BE2C (cell line): ENCODE data around the gene HCAR1. TPM values are rescaled to one million over a fixed set of nuclear protein-coding genes. Genes with fewer than 3 reads are reported as not detected.
"Not testable (repeated sequence)": the region's sequence is repeated elsewhere in the genome, so short reads cannot be mapped to it uniquely, and the experiment has no call there.

Source experiments
- DNase-seq: peaks from one replicate; pipeline ENCODE4 v3.0.0-alpha.2; 2020
- H3K27me3 ChIP-seq: fragments of 250-450 bp; sonication (Bioruptor Pico); 2 replicates; pipeline ENCODE4 v1.5.1; 2020; ENCODE audit warnings: mild to moderate bottlenecking
- H3K36me3 ChIP-seq: fragments of 250-450 bp; sonication (Bioruptor Pico); 2 replicates; pipeline ENCODE4 v1.5.1; 2020; ENCODE audit warnings: mild to moderate bottlenecking
- H3K4me1 ChIP-seq: fragments of 250-450 bp; sonication (Bioruptor Pico); 2 replicates; pipeline ENCODE4 v1.5.1; 2020
- H3K4me3 ChIP-seq: 2 replicates; pipeline ENCODE4 v1.5.1; 2011; ENCODE audit warnings: low read depth, low read length
- H3K9me3 ChIP-seq: fragments of 250-450 bp; sonication (Bioruptor Pico); 2 replicates; pipeline ENCODE4 v1.5.1; 2020
- polyA plus RNA-seq: library from polyadenylated mRNA; unstranded; fragments of >200 nt; gene quantifications from one replicate; pipeline ENCODE4 v1.2.1, GENCODE V29; 2012; ENCODE audit warnings: low read depth, missing spikeins; ENCODE audit not compliant: insufficient read length, insufficient read depth
- TF ChIP-seq, protein P1 (sequence below): IDR thresholded peaks from 2 replicates; pipeline ENCODE4 v1.5.1; 2012; ENCODE audit warnings: mild to moderate bottlenecking, low read depth, low read length

The HCAR1 gene, protein sequence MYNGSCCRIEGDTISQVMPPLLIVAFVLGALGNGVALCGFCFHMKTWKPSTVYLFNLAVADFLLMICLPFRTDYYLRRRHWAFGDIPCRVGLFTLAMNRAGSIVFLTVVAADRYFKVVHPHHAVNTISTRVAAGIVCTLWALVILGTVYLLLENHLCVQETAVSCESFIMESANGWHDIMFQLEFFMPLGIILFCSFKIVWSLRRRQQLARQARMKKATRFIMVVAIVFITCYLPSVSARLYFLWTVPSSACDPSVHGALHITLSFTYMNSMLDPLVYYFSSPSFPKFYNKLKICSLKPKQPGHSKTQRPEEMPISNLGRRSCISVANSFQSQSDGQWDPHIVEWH
- not detected for polyA plus RNA-seq

DNA sequence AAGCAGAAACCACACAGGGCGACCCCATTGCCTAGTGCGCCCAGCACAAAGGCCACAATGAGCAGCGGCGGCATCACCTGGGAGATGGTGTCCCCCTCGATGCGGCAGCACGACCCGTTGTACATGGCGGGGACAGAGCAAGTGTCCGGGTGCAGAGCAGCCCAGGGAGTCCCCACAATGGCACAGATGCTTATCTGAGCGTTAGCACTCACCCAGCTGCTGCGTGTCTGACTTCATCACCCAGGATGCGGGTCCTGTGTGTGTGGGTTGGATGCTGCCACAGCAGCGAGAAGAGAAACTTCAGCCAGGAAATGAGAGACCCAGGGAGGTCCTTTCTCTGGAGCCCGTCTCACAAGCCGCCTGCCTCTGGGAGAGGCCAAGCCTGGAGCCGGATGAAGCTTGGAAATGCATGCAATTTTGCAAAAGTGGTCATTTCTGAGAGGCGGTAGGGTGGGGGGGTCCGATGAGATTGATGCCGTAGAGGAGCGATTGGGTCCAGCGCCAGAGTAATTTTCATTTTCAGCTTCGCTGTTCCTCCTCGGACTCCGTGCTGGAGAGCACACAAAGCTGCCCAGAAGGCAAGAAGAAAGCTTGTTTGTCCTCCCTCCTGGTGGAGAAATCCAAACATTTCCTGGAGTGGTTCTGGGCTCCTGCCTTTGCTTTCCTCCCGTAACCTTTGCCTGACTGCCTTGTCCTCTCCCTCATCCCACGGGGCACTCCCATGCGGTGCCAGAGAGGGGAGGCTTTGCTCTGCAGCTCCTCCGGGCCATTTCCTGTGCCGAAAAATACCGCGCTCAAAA lies at the start of gene HCAR1:
HCAR1 (minus strand) TSS at position 630 of the 800 bp plus-strand sequence; CDS start at position 125, 505 bp downstream.
- TF ChIP-seq, protein P1, sequence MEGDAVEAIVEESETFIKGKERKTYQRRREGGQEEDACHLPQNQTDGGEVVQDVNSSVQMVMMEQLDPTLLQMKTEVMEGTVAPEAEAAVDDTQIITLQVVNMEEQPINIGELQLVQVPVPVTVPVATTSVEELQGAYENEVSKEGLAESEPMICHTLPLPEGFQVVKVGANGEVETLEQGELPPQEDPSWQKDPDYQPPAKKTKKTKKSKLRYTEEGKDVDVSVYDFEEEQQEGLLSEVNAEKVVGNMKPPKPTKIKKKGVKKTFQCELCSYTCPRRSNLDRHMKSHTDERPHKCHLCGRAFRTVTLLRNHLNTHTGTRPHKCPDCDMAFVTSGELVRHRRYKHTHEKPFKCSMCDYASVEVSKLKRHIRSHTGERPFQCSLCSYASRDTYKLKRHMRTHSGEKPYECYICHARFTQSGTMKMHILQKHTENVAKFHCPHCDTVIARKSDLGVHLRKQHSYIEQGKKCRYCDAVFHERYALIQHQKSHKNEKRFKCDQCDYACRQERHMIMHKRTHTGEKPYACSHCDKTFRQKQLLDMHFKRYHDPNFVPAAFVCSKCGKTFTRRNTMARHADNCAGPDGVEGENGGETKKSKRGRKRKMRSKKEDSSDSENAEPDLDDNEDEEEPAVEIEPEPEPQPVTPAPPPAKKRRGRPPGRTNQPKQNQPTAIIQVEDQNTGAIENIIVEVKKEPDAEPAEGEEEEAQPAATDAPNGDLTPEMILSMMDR = no peak
- no peaks in the 10 kb centered on the region for H3K9me3 ChIP-seq
- peaks cover 2% of the 10 kb centered on the region; the same call in 1 of the 2 replicates for H3K4me1 ChIP-seq
- no peak for DNase-seq
- H3K4me3 ChIP-seq = no peak within 1 kb of the TSS
- H3K27me3 ChIP-seq = no peaks in the 10 kb centered on the region
- no peaks in the 10 kb centered on the region for H3K36me3 ChIP-seq

DNA sequence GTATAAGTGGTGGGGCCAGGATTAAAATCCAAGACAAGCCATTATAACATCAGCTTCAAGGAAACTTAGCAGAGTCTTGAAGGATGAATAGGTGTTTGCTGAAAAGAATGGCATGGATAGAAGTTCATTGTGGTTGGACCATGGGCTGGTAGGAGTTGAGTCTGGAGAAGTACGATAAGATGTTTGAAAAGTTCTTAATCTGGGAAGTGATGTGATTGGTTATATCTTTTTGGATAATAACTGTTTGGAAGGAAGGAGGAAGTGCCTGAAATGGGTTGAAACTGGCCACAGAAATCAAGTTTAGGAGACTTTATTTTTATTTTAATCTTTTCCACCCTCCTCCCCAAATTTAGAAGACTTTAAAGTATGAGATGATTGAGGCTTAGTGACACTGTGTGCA lies 26.9 kb upstream of the HCAR1 start:
- H3K27me3 ChIP-seq = no peaks in the 10 kb centered on the region
- DNase-seq = no peak
- H3K4me1 ChIP-seq = no peaks in the 10 kb centered on the region
- no peak overlapping the region for H3K4me3 ChIP-seq
- no peaks in the 10 kb centered on the region for H3K9me3 ChIP-seq
- TF ChIP-seq, protein P1 = no peak
- H3K36me3 ChIP-seq = peaks cover 73% of the 10 kb centered on the region

DNA sequence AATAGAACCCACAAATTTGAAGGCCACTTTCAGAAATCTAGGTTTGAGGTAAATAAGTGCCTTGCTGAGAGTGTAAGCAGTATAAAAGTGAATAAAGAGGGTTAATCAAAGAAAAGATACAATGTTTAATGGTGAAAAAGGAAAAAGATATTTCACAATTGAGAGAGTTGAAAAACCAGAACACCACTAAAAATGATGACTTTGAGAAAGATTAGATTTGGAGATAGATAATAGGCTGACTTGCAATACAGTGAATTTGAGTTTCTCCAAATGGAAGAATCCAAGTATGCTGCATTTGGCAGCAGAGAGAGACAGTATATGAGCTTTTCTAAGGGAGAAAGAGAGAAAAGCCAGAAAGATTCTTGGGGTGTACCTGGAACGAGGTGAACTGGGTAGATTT lies 24.1 kb upstream of the HCAR1 start:
- no peaks in the 10 kb centered on the region for H3K9me3 ChIP-seq
- no peak for DNase-seq
- no peaks in the 10 kb centered on the region for H3K4me1 ChIP-seq
- peaks cover 45% of the 10 kb centered on the region for H3K36me3 ChIP-seq
- no peaks in the 10 kb centered on the region for H3K27me3 ChIP-seq
- no peak overlapping the region for H3K4me3 ChIP-seq
- TF ChIP-seq, protein P1 = no peak

DNA sequence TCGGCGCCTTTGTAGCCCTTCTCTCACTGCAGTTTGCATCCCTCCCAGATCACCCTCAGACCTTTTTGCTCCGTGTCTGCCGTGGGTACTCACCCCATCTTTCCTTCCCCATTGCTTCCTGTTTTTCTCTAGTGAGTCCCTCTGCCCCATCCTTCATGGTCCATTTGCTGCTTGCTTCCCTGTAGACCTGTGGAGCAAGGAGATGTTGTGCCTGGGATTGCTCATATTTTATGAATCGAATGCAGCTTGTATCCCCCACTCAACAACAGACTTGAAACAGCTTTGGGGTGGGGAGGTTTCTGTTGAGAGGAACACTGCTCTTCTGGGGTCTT lies 22.6 kb upstream of the HCAR1 start:
- Histone ChIP-seq H3K9me3 (no peaks in the 10 kb centered on the region), H3K36me3 (peaks cover 40% of the 10 kb centered on the region), H3K4me3 (peak overlapping the region; percentile 88), H3K4me1 (no peaks in the 10 kb centered on the region), H3K27me3 (no peaks in the 10 kb centered on the region)
- TF ChIP-seq, protein P1 = no peak
- no peak for DNase-seq

DNA sequence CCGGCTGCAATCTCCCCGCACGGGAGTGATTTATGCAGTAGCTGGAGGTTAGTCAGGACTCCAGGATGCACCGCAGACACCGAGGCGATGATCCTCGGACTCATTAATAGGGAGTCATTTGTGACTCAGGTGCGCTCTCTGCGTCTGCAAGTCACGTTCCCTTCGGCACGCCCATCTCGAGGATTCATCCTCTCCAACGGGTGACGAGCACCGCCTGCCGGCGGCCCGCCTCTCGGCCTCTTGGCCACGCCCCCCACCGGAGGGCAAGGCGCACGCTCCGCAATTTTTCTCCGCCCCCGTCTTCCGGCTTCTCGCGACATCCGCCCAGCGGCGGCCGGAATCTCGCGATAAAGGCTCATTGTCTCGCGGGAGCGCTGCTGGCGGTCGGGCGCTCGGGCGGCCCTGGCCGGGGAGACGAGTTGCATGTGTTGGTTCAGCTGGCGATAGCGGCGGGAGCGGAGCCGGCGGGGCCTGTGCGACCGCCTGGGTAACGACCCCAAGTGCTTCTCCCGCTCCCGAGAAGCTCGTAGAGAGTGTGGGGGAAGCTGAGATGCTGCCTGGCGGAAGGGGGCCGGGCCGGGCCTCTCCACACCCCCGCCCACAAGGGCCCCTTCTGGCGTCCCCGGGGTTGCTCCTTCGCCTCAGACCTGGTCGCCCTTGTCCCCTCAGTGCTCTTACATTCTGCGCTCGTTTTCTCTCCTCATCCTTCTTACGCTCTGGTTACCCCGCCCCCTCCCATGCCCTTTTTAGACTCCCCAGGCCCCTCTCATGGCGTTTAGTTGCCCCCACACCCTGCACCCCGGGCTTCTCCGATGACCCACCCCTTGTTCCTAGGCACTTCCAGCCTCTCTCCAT lies 22.0 kb upstream of the HCAR1 start, which contains the start of gene DENR:
DENR (plus strand) TSS at position 361 of the 855 bp plus-strand sequence. CDS start 878 bp downstream, outside the sequence.
- H3K9me3 ChIP-seq = no peaks in the 10 kb centered on the region
- TF ChIP-seq, protein P1 = peak; percentile 70
- no peaks in the 10 kb centered on the region for H3K4me1 ChIP-seq
- peak within 1 kb of the TSS; percentile 88 for H3K4me3 ChIP-seq
- H3K27me3 ChIP-seq = no peaks in the 10 kb centered on the region
- DNase-seq = peak; percentile 99
- H3K36me3 ChIP-seq = peaks cover 34% of the 10 kb centered on the region

DNA sequence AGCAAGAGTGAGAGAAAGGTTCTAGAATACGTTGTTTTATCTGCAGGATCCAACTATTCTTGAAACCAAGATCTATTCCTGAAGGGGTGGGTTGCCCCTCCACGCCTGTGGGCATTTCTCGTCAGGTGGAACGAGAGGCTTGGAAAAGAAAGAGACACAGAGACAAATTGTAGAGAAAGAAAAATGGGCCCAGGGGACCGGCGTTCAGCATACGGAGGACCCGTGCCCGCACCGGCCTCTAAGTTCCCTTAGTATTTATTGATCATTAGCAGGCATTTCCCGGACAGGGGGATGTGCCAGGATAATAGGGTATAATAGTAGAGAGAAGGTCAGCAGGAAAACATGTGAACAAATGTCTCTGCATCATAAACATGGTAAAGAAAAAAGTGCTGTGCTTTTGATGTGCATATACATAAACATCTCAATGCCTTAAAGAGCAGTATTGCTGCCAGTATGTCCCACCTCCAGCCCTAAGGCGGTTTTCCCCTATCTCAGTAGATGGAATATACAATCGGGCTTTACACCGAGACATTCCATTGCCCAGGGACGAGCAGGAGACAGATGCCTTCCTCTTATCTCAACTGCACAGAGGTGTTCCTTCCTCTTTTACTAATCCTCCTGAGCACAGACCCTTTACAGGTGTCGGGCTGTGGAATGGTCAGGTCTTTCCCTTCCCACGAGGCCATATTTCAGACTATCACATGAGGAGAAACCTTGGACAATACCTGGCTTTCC lies 20.3 kb upstream of the HCAR1 start:
- peaks cover 17% of the 10 kb centered on the region for H3K36me3 ChIP-seq
- not testable (repeated sequence) for H3K4me1 ChIP-seq, DNase-seq, H3K4me3 ChIP-seq, H3K9me3 ChIP-seq, H3K27me3 ChIP-seq
